ENCODE measurements around the gene PTCD1.
"Not testable (repeated sequence)": the region's sequence is repeated elsewhere in the genome, so short reads cannot be mapped to it uniquely, and the experiment has no call there.

Gene PTCD1

GRCh38 chr7:99451936-99452335, 13.3 kb upstream of the PTCD1 start:
- no peak for DNase-seq (ENCODE audit: low read depth in 2 of 2)

GRCh38 chr7:99449326-99449725, 10.7 kb upstream of the PTCD1 start:
- no peak for DNase-seq (ENCODE audit: low read depth in 2 of 2)

DNA sequence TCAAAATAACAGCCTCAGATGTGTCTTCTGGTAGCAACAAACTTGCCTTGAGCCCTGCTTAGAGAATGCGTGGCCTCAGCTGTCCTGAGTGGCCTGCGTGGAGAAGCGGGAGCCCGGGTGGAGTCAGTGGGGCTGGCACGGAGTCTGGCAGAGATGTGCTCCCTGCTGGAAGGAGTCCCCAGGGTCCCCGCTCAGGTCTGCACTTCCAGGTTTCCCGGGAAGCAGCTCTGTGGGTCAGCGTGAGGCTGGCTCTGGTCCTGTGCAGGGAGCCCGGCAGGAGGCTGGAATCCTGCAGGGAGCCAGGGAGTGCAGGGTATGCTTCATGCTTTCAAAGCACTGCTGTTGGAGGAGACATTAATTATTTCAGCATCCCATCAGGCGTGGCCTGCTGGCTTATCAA, 10.3 kb upstream of the PTCD1 start:
- DNase-seq (ENCODE audit: low read depth in 2 of 2) = no peak

DNA sequence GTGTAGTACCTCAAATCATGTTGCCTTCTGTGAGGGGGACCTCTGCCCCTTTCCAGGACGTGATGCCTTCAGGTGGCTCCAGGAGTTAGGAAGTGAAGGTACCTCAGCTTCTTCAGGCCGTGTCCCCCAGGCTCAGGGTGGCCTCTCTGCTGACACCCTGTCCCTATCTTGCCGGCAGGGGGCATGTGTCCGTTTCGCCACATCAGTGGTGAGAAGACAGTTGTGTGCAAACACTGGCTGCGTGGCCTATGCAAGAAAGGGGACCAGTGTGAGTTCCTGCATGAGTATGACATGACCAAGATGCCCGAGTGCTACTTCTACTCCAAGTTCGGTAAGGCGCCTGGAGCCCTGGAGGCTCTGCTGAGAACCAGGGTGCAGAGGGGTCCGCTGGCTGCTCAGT, 9.3 kb upstream of the PTCD1 start:
- no peak for DNase-seq (ENCODE audit: low read depth in 2 of 2)

GRCh38 chr7:99446096-99446495, 7.5 kb upstream of the PTCD1 start:
- DNase-seq (ENCODE audit: low read depth in 2 of 2) = no peak

- DNase-seq (ENCODE audit: low read depth in 2 of 2) = no peak
Observed at GRCh38 chr7:99440195-99440594, 1.6 kb upstream of the PTCD1 start.

DNA sequence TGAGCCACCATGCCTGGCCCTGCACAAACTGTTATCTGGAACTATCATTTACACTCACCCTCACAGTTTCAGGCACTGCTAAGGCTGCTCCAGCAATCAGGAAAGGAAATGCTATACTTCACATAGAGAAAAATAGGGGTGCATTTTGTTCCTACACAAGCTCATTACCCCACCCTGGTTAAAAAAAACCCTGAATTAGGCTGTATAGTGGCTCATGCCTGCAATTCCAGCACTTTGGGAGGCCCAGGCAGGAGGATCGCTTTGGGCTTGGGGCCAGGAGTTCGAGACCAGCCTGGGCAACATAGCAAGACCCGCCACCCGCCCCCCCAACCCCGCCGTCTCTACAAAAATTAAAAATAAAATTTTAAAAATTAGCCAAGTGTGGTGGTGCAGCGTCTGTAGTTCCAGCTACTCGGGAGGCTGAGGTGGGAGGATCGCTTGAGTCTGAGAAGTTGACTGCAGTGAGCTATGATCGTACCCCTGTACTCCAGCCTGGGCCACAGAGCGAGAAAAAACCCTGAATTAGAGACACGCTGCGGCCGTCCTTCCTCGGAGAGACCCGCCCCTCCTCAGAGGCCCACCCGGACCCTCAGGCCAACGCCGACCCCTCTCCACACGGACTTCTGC, 539 bp downstream of the PTCD1 start:
- no peak for DNase-seq (ENCODE audit: low read depth in 2 of 2)

DNA sequence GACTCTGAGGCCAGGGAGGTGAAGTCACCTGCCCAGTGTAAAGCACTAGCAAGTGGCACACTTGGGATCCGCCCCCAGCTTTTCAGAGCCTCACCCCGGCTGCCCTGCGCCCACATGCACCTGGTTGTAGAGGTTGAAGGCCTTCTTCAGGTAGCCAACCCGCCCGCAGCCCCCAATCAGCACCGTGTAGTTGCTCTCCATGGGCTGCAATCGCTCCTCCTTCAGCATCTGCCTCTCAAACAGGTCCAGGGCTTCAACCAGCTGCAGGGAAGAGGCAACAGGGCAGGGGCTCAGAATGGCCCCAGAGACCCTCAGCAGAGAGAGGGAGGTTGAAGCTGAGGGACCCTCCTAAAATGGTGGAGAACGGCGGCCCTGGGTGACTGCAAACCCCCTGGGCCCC, 5.4 kb downstream of the PTCD1 start:
- DNase-seq (ENCODE audit: low read depth in 2 of 2) = no peak

DNA sequence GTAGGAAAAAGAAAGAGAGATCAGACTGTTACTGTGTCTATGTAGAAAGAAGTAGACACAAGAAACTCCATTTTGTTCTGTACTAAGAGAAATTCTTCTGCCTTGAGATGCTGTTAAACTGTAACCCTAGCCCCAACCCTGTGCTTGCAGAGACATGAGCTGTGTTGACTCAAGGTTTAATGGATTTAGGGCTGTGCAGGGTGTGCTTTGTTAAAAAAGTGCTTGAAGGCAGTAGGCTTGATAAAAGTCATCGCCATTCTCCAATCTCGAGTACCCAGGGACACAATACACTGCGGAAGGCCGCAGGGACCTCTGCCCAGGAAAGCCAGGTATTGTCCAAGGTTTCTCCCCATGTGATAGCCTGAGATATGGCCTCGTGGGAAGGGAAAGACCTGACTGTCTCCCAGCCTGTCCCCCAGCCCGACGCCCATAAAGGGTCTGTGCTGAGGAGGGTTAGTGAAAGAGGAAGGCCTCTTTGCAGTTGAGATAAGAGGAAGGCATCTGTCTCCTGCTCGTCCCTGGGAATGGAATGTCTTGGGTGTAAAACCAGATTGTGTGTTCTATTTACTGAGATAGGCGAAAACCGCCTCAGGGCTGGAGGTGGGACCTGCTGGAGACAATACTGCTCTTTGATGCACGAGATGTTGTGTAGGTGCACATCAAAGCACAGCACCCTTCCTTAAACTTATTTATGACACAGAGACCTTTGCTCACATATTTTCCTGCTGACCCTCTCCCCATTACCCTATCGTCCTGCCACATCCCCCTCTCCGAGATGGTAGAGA, 6.7 kb downstream of the PTCD1 start:
- not testable (repeated sequence) for DNase-seq (ENCODE audit: low read depth in 2 of 2)

- DNase-seq (ENCODE audit: low read depth in 2 of 2) = no peak
Observed at GRCh38 chr7:99429756-99430155, 8.8 kb downstream of the PTCD1 start.

GRCh38 chr7:99428972-99429566, 9.5 kb downstream of the PTCD1 start:
- DNase-seq (ENCODE audit: low read depth in 2 of 2) = no peak

GRCh38 chr7:99424932-99425730, 13.5 kb downstream of the PTCD1 start:
- DNase-seq (ENCODE audit: low read depth in 2 of 2) = no peak

GRCh38 chr7:99422625-99423024, 16.0 kb downstream of the PTCD1 start:
- no peak for DNase-seq (ENCODE audit: low read depth in 2 of 2)

- no peak for DNase-seq (ENCODE audit: low read depth in 2 of 2)
Observed at GRCh38 chr7:99422186-99422585, 16.4 kb downstream of the PTCD1 start.

DNA sequence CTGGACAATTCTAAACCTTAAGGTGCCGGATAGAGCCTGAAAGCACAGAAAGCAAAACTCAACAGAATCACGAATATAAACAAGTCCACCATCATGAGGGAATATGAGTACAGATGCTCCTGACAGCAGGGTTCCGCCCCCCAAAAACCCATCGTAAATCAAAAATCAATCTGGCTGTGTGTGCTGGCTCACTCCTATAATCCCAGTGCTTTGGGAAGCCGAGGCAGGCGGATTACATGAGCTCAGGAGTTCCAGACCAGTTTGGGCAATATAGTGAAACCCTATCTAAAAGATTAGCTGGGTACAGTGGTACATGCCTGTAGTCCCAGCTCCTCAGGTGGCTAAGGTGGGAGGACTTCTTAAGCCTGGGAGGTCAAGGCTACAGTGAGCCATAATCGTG, 17.6 kb downstream of the PTCD1 start:
- DNase-seq (ENCODE audit: low read depth in 2 of 2) = no peak

DNA sequence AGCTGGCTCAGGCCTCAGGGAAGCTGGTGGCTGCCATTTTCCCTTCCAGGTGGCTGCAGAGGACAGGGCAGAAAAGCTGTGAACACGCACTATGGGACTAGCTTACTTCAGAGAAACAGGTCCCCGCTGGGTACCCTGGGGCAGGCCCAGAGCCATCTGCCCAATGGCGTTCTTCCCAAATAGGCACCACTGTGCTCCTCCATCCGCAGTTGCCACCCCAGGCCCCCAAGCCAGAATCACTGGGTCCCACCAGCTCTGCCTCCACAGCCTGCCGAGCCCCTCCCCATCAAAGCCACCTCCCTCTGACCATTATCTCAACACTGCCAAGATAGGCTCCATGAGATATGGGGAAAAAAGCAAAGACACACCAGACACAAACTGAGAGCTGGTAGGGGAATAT, 18.4 kb downstream of the PTCD1 start:
- no peak for DNase-seq (ENCODE audit: low read depth in 2 of 2)

- no peak for DNase-seq (ENCODE audit: low read depth in 2 of 2)
Observed at GRCh38 chr7:99419323-99420021, 19.1 kb downstream of the PTCD1 start.

- DNase-seq (ENCODE audit: low read depth in 2 of 2) = no peak
Observed at GRCh38 chr7:99418260-99418659, 20.3 kb downstream of the PTCD1 start.

GRCh38 chr7:99415513-99416127, 23.0 kb downstream of the PTCD1 start:
- DNase-seq (ENCODE audit: low read depth in 2 of 2) = not testable (repeated sequence)

- DNase-seq (ENCODE audit: low read depth in 2 of 2) = no peak
Observed at GRCh38 chr7:99410635-99411034, 28.0 kb downstream of the PTCD1 start.

DNA sequence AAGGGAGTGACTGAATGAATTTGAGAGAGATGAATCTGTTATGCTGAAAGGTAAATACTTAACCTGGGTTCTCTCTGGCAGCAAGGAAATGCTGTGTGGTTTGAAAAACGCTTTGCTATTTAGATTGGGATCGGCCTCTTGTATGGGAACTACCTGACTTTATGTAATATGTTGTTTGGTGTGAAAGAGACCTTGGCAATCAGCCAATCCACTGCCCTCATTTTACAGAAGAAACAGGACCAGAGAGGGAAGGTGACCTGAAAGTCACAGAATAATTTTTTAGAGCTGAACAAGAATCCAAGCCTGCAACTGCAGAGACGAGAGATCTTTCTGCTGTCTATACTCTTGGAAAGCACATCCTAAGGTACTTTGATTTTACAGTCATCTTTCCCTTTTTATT, 28.8 kb downstream of the PTCD1 start:
- DNase-seq (ENCODE audit: low read depth in 2 of 2) = no peak

All from stimulated activated CD4-positive, alpha-beta T cell treated with anti-CD3 and anti-CD28 coated beads, Interleukin-1b, Interleukin-23, amount 100 ng/mL, for 1 hour (primary cell).